Uterus (tissue), 4 donors: ENCODE results near the gene RSRC1. TPM values are rescaled to one million over a fixed set of nuclear protein-coding genes. Genes with fewer than 3 reads are reported as not detected.

Source experiments
- DNase-seq, 2 donors: peaks; one replicate each; pipeline ENCODE4 v3.0.0-alpha.2; 2019 to 2020
- H3K27ac ChIP-seq, 2 donors: fragments of 200-600 bp; sonication (generic); 1 replicate in 1 of 2; 2 replicates in 1 of 2; pipeline ENCODE4 v1.5.1; 2016 to 2018
- H3K27me3 ChIP-seq, 2 donors: fragments of 200-600 bp; sonication (generic); one replicate each; pipeline ENCODE4 v1.5.1; 2018 to 2019; ENCODE audit warnings: control low read depth in 1 of 2
- H3K36me3 ChIP-seq, 2 donors: fragments of 200-600 bp; sonication (generic); one replicate each; pipeline ENCODE4 v1.5.1; 2019; ENCODE audit warnings: control low read depth in 1 of 2
- H3K4me1 ChIP-seq, 2 donors: fragments of 200-600 bp; sonication (generic); one replicate each; pipeline ENCODE4 v1.5.1; 2018 to 2019; ENCODE audit warnings: control low read depth in 1 of 2
- H3K4me3 ChIP-seq, 2 donors: fragments of 200-600 bp; sonication (generic); 1 replicate in 1 of 2; 2 replicates in 1 of 2; pipeline ENCODE4 v1.5.1; 2018 to 2019; ENCODE audit warnings: mild to moderate bottlenecking in 1 of 2
- H3K9me3 ChIP-seq, 2 donors: fragments of 200-600 bp; sonication (generic); one replicate each; pipeline ENCODE4 v1.5.1; 2019; ENCODE audit warnings: control low read depth in 1 of 2
- POLR2A ChIP-seq, 2 donors: fragments of 450-650 bp; IDR thresholded peaks; one replicate each; pipeline ENCODE4 v1.6.1; 2016; ENCODE audit warnings: antibody characterized with exemption in 2 of 2, mild to moderate bottlenecking in 1 of 2, moderate library complexity in 1 of 2
- intact Hi-C: fragments of 100-400 bp; cut with DNase I; formaldehyde crosslinking; loops from one replicate; pipeline ENCODE4 v1.15.1; 2023; ENCODE audit warnings: low total_unique reads
- total RNA-seq, 4 donors: library from RNA; depleted of rRNA in 3 of 4; stranded (reverse); fragments of >200 nt in 3 of 4; gene quantifications; one replicate each; pipeline versions ENCODE4 v1.1.0 to v1.2.4, GENCODE V29; 2014 to 2023
- TF ChIP-seq, protein P1 (sequence below), 4 experiments: fragments of 200-600 bp in 2 of 4; fragments of 450-650 bp in 2 of 4; sonication (generic) in 2 of 4; IDR thresholded peaks; one replicate each; pipeline ENCODE4 v1.5.1; 2016 to 2019; ENCODE audit warnings: antibody characterized with exemption in 4 of 4, mild to moderate bottlenecking in 2 of 4, moderate library complexity in 1 of 4
- donor health status: DM: yes; HTN: yes; CAD: no.

RSRC1 gene
- total RNA-seq, 4 donors from 2014 or later = 24.1 to 128 (median 60.6) TPM

DNA sequence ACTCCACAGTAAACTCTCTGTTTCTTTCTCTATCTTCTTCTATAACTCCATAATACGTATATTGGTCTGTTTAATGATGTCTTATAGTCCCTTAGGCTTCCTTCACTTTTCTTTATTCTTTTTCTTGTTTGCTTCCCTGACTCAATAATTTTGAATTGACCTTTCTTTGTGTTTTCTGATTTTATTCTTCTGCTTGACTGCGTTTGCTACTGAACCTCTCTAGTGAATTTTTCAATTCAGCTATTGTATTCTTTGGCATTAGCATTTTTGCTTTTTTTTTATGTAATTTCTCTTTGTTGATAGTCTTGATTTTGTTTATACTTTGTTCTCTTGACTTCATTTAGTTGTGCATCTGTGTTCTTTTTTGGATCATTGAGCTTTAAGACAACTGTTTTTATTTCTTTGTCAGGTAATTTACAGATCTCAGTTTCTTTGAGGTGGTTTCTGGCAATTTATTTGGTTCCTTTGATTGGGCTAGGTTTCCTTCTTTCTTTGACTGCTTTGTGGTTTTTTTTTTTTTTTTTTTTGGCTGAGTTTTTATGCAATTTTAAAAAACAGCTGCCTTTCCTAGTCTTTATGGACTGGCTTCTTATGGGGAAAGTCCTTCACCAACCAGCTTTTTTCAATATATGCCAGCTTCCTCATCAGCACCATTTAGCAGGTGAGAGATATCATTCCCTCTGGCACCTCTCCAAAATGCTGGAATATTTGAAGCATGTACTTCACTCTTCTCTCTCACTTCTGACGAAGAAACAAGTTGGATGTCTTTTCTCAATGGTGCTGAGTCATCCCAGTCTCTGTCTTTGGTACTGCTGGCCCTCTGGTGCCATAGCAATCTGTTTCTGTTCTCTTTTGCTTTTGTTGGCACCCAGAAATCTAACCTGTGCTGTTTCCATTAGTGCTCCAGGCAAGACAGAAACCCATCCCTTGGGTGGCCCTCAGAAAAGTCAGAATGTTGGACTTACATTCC is 17.6 kb downstream of the RSRC1 start:
- DNase-seq = no peak
- no peak for TF ChIP-seq POLR2A (IDR thresholded peaks at IDR 0.05)
- TF ChIP-seq, protein P1, sequence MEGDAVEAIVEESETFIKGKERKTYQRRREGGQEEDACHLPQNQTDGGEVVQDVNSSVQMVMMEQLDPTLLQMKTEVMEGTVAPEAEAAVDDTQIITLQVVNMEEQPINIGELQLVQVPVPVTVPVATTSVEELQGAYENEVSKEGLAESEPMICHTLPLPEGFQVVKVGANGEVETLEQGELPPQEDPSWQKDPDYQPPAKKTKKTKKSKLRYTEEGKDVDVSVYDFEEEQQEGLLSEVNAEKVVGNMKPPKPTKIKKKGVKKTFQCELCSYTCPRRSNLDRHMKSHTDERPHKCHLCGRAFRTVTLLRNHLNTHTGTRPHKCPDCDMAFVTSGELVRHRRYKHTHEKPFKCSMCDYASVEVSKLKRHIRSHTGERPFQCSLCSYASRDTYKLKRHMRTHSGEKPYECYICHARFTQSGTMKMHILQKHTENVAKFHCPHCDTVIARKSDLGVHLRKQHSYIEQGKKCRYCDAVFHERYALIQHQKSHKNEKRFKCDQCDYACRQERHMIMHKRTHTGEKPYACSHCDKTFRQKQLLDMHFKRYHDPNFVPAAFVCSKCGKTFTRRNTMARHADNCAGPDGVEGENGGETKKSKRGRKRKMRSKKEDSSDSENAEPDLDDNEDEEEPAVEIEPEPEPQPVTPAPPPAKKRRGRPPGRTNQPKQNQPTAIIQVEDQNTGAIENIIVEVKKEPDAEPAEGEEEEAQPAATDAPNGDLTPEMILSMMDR (IDR thresholded peaks at IDR 0.05) = no peak
- intact Hi-C loops = no loop called here
- no peaks in the 10 kb centered on the region for H3K27me3 ChIP-seq
- no peaks in the 10 kb centered on the region for H3K4me1 ChIP-seq
- H3K36me3 ChIP-seq = peaks cover 0 to 3% of the 10 kb centered on the region in 2 donors
- peaks cover 0 to 19% of the 10 kb centered on the region in 2 donors for H3K9me3 ChIP-seq
- H3K27ac ChIP-seq = no peak overlapping the region
- H3K4me3 ChIP-seq = no peak overlapping the region

DNA sequence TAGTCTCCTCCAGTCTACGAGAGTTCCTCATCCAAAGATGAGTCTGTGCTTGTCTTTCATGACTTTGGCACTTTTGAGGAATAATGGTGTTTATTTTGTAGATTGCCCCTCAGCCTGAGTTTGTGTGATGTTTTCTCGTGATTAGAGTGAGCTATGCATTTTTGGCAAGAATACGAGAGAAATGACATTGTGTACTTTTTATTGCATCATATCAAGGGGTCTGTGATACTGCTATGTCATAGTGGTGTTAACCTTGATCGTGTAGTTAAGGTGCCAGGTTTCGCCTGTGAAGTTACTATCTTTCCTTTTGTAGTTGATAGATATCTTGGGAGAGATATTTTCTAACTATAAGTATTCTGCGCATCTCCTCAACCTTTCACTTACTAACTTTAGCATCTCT is 18.9 kb downstream of the RSRC1 start:
- intact Hi-C loops = no loop called here
- H3K9me3 ChIP-seq = peaks cover 0 to 19% of the 10 kb centered on the region in 2 donors
- peaks cover 0 to 3% of the 10 kb centered on the region in 2 donors for H3K36me3 ChIP-seq
- no peaks in the 10 kb centered on the region for H3K4me1 ChIP-seq
- H3K27ac ChIP-seq = no peak overlapping the region
- no peak overlapping the region for H3K4me3 ChIP-seq
- DNase-seq = no peak
- no peak for TF ChIP-seq POLR2A (IDR thresholded peaks at IDR 0.05)
- TF ChIP-seq, protein P1 (IDR thresholded peaks at IDR 0.05) = no peak
- H3K27me3 ChIP-seq = no peaks in the 10 kb centered on the region

DNA sequence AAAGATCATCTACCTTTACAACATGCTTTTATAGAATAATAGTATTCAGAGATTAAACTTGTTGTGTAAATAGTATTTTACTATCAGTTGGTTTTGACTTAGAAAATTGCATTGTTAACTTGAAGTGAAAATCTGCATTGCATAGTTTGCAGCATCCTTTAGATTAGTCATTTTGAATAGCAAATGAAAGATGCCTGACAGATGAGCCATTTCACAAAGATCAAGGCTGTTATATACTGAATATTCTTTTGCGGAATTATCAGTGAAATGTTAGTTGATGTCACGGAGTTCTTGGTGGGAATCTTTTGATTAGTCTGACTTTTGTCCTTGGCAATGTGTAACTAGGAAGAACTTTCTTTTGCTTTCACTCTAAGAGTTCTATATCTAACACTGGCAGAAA is 24.5 kb downstream of the RSRC1 start:
- no peaks in the 10 kb centered on the region for H3K4me1 ChIP-seq
- intact Hi-C loops = no loop called here
- H3K36me3 ChIP-seq = no peaks in the 10 kb centered on the region
- no peak for DNase-seq
- TF ChIP-seq, protein P1 (IDR thresholded peaks at IDR 0.05) = no peak
- no peak for TF ChIP-seq POLR2A (IDR thresholded peaks at IDR 0.05)
- no peak overlapping the region for H3K27ac ChIP-seq
- H3K9me3 ChIP-seq = no peaks in the 10 kb centered on the region
- H3K4me3 ChIP-seq = no peak overlapping the region
- H3K27me3 ChIP-seq = no peaks in the 10 kb centered on the region

DNA sequence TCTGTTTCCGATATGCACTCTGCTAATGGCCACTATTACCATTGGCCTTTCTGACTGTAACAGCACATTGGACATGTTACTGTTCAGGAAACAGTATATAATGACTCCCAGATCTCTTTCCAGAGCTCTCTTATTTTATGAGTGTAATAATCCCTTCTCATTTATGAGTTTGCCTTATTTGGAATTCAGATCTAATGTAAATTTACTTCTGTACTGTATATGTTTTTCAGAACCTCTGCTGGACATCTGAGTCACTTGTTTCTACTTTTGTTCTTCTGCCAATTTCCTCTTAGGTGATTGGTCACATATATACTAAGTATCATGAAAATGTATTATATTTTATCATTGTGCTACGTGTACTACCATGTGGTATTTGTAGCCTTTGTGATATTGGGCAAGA is 30.5 kb downstream of the RSRC1 start:
- H3K27ac ChIP-seq = no peak overlapping the region
- H3K4me3 ChIP-seq = no peak overlapping the region
- H3K27me3 ChIP-seq = no peaks in the 10 kb centered on the region
- H3K9me3 ChIP-seq = no peaks in the 10 kb centered on the region
- H3K36me3 ChIP-seq = no peaks in the 10 kb centered on the region
- no peak for TF ChIP-seq POLR2A (IDR thresholded peaks at IDR 0.05)
- TF ChIP-seq, protein P1 (IDR thresholded peaks at IDR 0.05) = no peak
- DNase-seq = no peak
- no peaks in the 10 kb centered on the region for H3K4me1 ChIP-seq
- intact Hi-C loops = no loop called here

DNA sequence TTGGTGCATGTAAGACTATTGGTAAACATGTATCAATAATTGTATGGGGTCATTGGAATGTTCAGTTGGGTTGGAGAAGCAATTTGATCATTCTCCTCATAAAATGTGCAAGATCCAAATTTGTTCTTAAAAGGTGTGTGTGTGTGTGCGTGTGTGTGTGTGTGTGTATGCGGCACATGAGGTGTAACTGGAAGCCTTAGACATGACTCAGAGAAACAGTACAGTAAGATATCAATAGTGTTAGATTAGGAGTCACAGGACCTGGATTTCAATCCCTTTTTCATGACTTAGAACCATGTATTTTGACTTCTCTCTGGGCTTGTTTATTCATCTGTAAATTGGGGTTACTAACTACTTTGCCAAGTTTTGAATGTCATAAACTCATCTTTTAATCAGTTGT is 38.3 kb downstream of the RSRC1 start:
- H3K4me3 ChIP-seq = no peak overlapping the region
- intact Hi-C loops = no loop called here
- no peak overlapping the region for H3K27ac ChIP-seq
- DNase-seq = no peak
- TF ChIP-seq POLR2A (IDR thresholded peaks at IDR 0.05) = no peak
- TF ChIP-seq, protein P1 (IDR thresholded peaks at IDR 0.05) = no peak
- H3K9me3 ChIP-seq = no peaks in the 10 kb centered on the region
- H3K27me3 ChIP-seq = no peaks in the 10 kb centered on the region
- no peaks in the 10 kb centered on the region for H3K36me3 ChIP-seq
- peaks cover 0 to 3% of the 10 kb centered on the region in 2 donors for H3K4me1 ChIP-seq
